ENCODE measurements around the gene SERPINA5. TPM values are rescaled to one million over a fixed set of nuclear protein-coding genes. Genes with fewer than 3 reads are reported as not detected.

Gene SERPINA5
- total and polyA plus RNA-seq, 2 of the 13 experiments (the other 11 are each of a cell fraction or from before 2014, with no cell fraction given): 449 to 498 TPM

DNA sequence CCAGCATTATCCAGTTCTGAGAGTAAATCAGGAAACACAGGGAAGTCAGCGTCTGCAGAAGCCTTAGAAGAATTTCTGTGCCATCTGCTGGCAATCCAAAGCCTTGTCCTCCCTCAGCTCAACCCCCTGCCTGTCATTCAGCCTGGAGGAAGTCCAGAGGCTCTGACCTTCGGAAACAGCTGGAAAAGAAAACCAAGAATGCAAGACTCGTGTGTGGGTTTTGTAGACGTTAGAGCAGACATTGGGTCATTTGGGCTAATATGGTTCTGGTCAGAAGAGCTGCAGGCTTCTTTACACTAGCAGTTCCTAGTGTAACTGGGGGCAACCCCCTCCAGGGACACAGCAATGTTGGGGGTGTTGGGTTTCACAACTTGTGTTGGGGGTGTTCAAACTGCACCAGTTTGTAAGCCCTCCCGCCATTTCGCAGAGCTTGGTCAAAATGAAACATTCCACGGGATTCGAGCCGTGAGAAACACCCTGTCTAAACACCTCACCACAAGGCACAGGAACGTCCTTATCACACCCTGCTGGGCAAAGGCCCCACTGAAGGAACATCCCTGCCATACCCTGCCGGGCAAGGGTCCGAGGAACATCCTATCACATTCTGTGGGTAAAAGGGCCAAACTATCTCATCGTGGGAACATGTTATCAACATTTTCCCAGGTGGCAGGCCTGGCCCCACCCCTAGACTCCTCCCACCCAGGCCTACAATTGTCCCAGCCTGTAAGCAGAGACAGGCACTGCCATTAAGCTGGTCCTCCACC is 41.0 kb upstream of the SERPINA5 start (continued):
- TF ChIP-seq, protein P1, sequence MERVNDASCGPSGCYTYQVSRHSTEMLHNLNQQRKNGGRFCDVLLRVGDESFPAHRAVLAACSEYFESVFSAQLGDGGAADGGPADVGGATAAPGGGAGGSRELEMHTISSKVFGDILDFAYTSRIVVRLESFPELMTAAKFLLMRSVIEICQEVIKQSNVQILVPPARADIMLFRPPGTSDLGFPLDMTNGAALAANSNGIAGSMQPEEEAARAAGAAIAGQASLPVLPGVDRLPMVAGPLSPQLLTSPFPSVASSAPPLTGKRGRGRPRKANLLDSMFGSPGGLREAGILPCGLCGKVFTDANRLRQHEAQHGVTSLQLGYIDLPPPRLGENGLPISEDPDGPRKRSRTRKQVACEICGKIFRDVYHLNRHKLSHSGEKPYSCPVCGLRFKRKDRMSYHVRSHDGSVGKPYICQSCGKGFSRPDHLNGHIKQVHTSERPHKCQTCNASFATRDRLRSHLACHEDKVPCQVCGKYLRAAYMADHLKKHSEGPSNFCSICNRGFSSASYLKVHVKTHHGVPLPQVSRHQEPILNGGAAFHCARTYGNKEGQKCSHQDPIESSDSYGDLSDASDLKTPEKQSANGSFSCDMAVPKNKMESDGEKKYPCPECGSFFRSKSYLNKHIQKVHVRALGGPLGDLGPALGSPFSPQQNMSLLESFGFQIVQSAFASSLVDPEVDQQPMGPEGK (CRISPR knock-in tag; IDR thresholded peaks at IDR 0.05): peak; percentile 52
- TF ChIP-seq KLF11 (CRISPR knock-in tag; IDR thresholded peaks at IDR 0.05): 0 out of 2 replicates have a peak, but pooled peaks have one; percentile 37
- TF ChIP-seq, protein P2, sequence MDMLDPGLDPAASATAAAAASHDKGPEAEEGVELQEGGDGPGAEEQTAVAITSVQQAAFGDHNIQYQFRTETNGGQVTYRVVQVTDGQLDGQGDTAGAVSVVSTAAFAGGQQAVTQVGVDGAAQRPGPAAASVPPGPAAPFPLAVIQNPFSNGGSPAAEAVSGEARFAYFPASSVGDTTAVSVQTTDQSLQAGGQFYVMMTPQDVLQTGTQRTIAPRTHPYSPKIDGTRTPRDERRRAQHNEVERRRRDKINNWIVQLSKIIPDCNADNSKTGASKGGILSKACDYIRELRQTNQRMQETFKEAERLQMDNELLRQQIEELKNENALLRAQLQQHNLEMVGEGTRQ (IDR thresholded peaks at IDR 0.05; ENCODE audit: low read depth, low read length): no peak
- TF ChIP-seq, protein P2 (CRISPR knock-in tag; IDR thresholded peaks at IDR 0.05; ENCODE audit: borderline replicate concordance): no peak
- no peak for TF ChIP-seq ZMYM4 (CRISPR knock-in tag; IDR thresholded peaks at IDR 0.05)
- no peak for TF ChIP-seq ZNF430 (CRISPR knock-in tag; IDR thresholded peaks at IDR 0.05)
- 0 out of 2 replicates have a peak, but pooled peaks have one; percentile 35 for TF ChIP-seq ZNF331 (CRISPR knock-in tag; IDR thresholded peaks at IDR 0.05)
- TF ChIP-seq STAG1 (CRISPR knock-in tag; IDR thresholded peaks at IDR 0.05): peak; percentile 84
- no peak for TF ChIP-seq ZNF263 (CRISPR knock-in tag; IDR thresholded peaks at IDR 0.05)
- TF ChIP-seq GABPA (IDR thresholded peaks at IDR 0.05; ENCODE audit: low read depth, low read length): no peak
- no peak for TF ChIP-seq GABPA (CRISPR knock-in tag; IDR thresholded peaks at IDR 0.05; ENCODE audit: low read depth)
- TF ChIP-seq, protein P3, sequence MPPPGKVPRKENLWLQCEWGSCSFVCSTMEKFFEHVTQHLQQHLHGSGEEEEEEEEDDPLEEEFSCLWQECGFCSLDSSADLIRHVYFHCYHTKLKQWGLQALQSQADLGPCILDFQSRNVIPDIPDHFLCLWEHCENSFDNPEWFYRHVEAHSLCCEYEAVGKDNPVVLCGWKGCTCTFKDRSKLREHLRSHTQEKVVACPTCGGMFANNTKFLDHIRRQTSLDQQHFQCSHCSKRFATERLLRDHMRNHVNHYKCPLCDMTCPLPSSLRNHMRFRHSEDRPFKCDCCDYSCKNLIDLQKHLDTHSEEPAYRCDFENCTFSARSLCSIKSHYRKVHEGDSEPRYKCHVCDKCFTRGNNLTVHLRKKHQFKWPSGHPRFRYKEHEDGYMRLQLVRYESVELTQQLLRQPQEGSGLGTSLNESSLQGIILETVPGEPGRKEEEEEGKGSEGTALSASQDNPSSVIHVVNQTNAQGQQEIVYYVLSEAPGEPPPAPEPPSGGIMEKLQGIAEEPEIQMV (CRISPR knock-in tag; IDR thresholded peaks at IDR 0.05; ENCODE audit: low read depth): peak; percentile 5; the same call in 1 of the 2 replicates
- TF ChIP-seq ZNF83 (CRISPR knock-in tag; IDR thresholded peaks at IDR 0.05; ENCODE audit: borderline replicate concordance): no peak
- TF ChIP-seq, protein P4, sequence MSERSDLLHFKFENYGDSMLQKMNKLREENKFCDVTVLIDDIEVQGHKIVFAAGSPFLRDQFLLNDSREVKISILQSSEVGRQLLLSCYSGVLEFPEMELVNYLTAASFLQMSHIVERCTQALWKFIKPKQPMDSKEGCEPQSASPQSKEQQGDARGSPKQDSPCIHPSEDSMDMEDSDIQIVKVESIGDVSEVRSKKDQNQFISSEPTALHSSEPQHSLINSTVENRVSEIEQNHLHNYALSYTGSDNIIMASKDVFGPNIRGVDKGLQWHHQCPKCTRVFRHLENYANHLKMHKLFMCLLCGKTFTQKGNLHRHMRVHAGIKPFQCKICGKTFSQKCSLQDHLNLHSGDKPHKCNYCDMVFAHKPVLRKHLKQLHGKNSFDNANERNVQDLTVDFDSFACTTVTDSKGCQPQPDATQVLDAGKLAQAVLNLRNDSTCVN (CRISPR knock-in tag; IDR thresholded peaks at IDR 0.05; ENCODE audit: borderline replicate concordance): no peak
- no peak for TF ChIP-seq ZNF484 (CRISPR knock-in tag; IDR thresholded peaks at IDR 0.05; ENCODE audit: borderline replicate concordance, low read depth)
- TF ChIP-seq NR2C2 (CRISPR knock-in tag; IDR thresholded peaks at IDR 0.05; ENCODE audit: borderline replicate concordance): no peak
- TF ChIP-seq ZNF572 (CRISPR knock-in tag; IDR thresholded peaks at IDR 0.05): no peak
- TF ChIP-seq POLR2A (IDR thresholded peaks at IDR 0.05; ENCODE audit: insufficient read depth in 1 of 2, low read depth in 2 of 2, low read length in 2 of 2): no peak
- TF ChIP-seq SIX4 (CRISPR knock-in tag; IDR thresholded peaks at IDR 0.05): no peak
- no peak for TF ChIP-seq ZNF451 (CRISPR knock-in tag; IDR thresholded peaks at IDR 0.05)
- TF ChIP-seq MYNN (CRISPR knock-in tag; IDR thresholded peaks at IDR 0.05; ENCODE audit: low read depth): no peak
- no peak for TF ChIP-seq U2AF1 (optimal IDR thresholded peaks at IDR 0.05; ENCODE audit: low read depth, low read length)
- TF ChIP-seq, protein P5, sequence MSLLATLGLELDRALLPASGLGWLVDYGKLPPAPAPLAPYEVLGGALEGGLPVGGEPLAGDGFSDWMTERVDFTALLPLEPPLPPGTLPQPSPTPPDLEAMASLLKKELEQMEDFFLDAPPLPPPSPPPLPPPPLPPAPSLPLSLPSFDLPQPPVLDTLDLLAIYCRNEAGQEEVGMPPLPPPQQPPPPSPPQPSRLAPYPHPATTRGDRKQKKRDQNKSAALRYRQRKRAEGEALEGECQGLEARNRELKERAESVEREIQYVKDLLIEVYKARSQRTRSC (CRISPR knock-in tag; IDR thresholded peaks at IDR 0.05; ENCODE audit: low read depth): 0 out of 2 replicates have a peak, but pooled peaks have one; percentile 20
- TF ChIP-seq ZNF326 (CRISPR knock-in tag; IDR thresholded peaks at IDR 0.05; ENCODE audit: borderline replicate concordance): no peak
